ENCODE results near the gene FOXO6. TPM values are rescaled to one million over a fixed set of nuclear protein-coding genes. Genes with fewer than 3 reads are reported as not detected.

Gene FOXO6
- total RNA-seq, 1 donor from 2014 or later = not detected

DNA sequence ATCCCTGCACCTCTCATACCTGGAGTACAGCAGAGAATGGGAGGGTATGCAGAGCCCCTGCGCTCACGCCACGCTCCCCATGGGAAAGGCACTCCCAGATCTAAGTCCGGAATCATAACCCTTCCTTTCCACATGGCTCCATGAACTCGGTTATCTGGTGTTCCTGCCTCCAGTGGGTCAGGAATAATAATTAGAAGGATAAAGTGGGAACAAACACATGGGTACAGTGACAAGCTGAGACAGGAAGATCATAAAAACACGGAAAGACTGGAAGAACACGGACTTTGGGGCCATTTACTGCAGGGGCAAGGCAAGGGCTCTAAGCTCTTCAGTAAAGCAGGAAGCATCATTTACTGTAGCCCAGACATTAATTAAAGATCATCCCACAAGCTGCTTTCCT lies 48.6 kb downstream of the FOXO6 start:
- no peak for ATAC-seq

DNA sequence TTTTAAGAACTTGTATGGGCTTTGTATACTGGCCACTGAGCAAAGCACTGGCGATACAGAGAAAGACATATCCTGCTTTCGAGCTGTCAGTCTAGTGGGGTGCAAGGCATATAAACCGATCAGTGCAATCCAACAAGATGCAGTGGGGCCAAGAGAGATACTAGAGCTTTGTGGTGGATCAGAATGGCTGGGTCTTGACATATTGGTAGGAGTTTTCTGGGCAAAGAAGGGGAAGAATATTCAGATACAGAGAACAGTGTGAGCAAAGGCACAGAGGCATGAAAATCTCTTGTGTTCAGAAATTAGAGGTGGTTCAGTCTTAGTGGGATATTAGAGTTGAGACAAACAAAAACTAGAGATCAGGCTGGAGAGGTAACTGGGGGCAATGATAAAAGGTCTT lies 49.2 kb downstream of the FOXO6 start:
- ATAC-seq = no peak

DNA sequence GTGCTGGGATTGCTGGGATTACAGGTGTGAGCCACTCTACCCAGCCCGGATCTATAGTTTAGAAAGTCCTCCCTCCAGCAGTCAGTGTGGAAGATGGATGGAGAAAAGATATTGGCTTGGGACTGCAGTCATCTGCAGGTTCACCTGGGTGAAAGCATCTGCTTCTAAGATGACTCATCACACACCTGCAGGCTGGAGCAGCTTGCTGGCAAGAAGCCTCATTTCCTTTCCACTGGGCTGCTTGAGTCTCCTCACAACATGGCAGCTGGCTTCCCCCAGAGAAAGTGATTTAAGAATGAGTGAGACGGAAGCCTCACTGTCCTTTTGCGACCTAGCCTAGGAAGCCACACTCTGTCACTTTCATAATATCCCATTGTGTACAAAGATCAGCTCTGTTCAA lies 50.0 kb downstream of the FOXO6 start:
- no peak for ATAC-seq

DNA sequence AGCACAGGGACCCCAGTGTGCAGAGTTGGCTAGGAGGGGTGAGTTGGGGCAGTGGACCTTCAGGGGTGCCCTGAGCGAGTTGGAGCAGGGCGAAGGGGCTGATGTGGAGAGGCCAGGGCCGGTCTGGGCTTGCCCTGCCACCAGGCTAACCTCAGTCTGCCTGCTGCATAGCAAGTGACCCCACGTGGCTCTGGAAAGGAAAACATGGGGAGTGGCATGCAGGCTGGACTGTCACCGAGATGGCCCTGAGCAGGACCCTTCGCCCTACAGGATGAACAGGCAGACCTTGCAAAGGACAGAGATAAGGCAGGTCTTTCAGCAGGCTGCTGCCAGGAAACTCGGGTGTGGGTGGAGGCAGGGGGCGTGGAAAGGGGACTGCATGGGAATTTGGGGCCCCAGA lies 51.5 kb downstream of the FOXO6 start:
- ATAC-seq = no peak

DNA sequence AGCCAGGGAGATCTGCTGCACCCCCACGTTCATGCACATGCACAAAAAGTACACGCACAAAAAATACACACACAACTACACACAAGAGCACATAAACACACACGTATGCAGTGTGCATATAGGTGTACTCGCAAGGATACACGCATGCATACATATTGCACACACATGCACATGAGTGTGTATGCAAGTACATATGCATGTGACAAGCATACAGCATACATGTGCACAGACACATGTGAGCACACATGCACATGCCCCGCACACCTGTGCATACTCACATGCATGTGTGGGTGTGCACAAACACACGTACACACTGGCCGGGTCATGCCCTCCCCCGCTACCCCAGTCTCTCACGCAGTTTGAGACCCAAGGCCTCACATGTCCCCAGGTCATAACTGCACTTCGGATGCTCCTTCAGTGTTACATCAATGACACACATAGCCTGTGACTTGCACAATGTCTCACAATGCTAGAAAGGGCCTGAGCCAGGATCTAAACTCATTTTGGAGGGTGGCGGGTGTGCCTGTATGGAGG lies 52.6 kb downstream of the FOXO6 start:
- ATAC-seq = no peak

DNA sequence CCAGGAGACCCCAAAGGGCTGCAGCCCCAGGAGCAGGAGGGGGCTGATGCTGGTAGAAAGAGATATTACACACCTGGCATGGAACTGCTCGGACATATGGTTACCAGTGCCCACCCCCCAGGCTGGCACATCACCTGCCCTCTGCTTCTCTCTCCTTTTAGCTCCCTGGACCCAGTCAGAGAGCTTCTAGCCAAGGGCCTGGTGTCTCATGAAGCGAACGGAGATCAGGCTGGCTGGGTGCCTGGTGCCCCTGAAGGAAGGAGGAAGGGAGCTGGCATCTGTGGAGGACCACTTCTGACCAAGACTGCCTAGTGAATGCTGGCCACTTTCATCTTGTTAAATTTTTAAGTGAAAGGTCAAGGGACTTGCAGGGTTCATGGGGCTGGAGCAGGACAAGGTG lies 53.1 kb downstream of the FOXO6 start:
- no peak for ATAC-seq

DNA sequence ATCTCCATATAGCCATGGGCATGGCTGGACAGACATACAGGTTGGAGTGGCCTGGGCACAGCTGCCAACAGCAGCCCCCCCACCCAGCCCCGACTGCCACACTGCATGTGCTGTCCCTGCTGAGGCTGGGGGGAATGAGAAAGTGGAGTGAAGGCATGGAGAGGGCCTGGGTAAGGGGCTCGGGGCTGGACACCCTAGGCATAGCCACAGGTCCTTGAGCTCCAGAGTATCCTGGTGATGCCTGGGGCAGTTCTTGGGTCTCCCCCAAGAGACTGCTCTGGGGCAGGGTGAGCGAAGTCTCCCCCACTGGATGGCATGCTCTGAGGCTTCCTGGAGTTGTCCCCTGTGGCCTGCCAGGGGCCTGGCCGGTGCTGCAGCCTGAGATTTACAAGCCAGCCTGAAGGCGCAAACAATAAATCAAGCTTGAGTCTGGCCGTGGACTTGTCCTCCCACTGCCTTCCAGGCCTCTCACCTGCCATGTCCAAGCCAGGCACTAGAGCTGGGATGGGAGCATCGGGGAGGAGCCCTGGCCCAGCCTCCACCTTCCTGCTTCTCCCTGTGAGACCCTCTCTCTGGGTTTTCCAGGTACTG lies 53.6 kb downstream of the FOXO6 start:
- no peak for ATAC-seq

DNA sequence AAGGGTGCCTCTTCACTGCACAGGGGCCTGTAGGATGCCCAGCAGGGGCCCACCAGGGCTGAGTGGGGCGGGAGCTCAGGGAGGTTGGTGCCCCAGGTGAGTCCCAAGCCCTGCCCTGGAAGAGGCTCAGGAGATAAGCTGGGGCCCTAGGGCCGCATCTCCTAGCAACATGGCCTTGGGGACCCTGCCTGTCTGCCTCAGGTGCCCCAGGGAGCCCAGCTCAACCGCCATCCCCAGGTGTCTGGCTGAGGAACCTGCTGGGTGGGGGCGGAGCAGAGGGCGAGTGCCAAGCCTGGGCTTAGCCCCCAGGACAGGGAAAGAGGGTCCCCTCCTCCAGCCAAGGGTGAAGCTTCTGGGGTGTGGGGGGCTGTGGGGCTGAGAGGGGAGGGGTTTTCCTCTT lies 54.8 kb downstream of the FOXO6 start:
- ATAC-seq = no peak

DNA sequence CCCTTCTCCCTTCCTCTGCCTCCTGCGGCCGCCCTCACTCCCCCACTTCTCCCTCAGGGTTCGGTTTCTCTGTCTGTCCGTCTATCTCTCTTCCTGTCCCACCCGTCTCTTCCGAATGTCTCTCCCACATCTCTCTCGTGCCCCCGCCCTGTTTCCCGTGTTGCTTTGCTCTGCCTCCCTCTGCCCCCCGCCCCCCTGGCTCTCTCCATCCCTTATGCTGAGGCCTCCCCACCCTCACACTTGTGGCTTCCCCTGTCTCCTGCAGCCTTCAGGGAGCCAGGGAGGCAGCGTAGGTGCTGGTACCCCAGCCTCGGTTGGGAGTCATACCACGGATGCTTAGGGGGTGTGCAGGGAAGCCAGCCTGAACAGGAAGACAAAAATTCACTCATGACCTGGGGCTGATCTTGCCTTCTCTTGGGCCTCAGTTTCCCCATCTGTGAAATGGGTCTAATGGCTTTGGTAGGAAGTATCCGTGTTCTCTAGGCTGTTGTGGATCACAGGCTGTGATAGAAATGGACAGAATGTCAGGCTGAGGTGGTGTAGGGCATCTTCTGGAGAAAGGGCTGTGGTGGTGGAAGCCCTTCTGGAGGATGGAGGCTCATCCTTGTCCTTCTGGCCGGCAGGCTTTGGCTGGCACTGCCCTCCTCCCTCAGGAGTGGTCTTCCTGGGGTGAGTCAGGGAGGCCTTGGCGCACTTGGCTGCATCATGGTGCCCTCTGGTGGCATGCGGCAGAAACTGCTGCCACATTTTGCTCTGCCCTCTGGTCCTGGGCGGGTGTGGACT lies 55.5 kb downstream of the FOXO6 start:
- ATAC-seq = peak; percentile 24

DNA sequence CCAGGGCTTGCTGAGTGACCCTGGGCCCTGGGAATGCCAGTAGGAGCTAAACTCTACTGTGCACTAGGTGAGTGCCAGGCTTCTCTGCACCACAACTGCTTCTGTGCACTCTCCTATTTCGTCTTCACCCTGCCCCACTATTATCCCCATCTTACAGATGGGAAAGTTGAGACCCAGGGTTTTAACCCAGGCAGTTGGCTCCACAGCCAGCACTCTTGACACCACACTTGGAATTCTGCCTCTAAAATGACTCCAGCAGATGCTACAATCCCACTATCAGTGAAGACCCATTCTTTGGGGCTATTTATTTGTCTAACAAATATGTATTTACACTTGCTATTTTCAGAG lies 56.1 kb downstream of the FOXO6 start:
- ATAC-seq = no peak

DNA sequence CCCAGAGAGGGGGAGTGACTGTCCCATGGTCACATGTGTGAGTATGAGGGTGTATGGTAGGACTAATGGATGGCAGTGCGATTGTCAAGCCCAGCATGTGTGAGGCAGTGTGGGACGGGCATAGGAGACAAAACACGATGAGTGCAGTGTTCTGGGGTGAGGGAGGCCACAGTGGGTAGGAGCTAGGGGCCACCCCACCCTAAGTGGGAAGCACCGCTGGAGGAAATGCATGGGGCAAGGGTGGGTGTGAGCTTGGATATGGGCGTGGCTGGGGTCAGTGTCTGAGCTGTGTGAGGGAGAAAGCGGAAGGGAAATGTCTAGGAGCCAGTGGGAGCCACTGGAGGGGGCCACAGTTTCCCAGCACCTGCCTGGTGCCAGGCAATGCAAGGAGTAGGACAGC lies 56.5 kb downstream of the FOXO6 start:
- no peak for ATAC-seq

DNA sequence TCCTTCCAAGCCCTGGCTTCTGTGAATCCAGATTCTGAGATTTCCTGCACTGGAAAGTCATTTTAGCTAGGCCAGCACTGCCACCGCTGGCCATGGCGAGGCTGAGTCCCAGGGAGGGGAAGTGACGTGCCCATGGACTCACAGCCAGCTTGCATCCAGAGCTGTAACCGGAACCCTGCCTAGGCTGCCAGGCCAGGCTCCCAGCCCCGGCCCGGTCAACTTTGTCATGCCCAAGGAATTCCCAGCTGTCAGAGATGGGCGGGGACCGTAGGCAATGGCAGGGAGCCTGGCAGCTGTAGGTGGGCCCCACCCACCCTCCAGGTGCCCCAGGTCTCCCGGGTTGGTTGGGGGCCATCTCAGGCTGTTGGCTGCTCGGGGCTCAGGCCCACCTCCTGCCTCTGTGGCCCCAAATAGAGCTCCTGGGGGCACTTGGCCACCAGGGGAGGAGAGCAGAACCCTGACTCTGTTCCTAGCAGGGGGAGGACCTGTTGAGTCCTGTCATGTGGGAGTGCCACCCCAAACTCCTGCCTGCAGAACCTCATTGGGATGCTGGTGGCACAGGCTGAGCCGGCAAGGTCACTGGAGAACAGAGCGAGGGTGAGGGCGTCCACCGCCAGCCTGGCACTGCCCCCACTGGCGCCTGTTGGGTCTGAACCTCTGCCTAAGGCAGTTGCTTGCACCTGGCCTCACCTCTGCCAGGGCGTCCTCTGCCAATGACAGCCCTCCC lies 57.8 kb downstream of the FOXO6 start:
- ATAC-seq = peak; percentile 86

DNA sequence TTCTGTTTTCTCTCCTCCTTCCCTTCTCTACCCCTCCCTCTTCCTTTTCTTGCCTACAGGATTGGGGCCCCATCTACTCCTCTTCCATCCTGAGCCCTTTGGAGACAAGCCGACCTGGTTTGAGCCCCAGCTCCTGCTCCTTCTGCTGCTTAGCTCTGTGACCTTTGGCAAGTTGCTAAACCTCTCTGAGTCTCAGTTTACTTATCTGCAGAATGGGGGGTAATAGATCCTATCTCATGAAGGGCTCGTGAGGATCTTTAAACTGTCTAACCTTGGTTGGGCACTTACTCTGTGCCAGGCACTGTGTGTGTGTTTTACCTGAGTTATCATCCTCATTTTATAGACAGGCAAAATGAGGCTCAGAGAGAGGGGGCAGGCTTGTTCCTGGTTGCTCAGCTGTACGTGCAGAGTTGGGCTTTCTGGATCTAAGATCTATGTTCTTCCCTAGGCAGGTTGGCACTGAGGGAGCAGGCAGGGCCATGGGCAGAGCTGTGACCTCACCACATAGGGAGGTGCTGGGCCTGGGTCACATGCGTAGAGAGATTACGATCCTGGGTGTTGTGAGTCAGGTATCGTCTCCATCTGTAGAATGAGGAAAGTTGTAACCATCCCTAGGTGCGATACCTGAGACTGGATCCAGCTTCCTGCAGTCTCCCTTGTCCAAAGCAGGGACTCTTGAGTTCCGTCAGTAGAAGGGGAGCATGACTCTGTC lies 58.5 kb downstream of the FOXO6 start:
- peak; percentile 65 for ATAC-seq

DNA sequence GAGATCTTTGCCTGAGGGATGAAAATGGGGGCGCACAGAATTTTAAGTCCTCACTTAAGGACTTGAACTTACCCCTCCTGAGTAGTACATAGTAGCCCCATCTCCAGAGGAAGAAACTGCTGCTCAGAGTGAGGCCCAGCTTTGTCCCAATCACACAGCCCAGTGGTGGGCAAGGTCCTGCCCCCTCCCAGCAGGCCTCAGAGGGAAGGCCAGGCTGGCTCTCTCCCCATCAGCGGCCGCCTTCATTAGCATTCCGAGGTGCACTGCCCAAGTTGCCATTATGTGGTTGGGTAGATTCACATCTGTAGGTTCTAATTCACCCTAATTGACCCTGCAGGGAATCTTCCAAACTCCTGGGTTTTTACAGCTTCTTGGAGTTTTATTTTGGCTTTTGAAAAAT lies 59.1 kb downstream of the FOXO6 start:
- no peak for ATAC-seq

DNA sequence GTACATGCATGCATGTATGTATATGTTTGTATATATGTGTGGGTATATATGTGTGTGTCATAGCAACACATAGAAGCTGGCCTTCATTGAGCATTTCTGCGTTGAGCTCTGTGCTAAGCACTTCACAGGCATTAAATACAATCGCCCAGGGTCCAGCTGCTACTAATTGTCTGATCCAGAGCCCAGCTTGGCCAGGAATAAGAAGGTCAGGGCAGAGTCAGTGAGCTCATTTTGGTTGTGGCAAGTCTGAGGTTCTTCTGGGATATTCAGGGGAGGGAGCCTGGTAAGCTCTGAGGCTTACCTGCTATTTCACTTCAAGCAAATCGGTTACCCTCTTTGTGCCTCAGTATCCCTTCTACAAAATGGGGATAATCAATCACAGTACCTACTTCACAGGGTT lies 59.6 kb downstream of the FOXO6 start:
- no peak for ATAC-seq

DNA sequence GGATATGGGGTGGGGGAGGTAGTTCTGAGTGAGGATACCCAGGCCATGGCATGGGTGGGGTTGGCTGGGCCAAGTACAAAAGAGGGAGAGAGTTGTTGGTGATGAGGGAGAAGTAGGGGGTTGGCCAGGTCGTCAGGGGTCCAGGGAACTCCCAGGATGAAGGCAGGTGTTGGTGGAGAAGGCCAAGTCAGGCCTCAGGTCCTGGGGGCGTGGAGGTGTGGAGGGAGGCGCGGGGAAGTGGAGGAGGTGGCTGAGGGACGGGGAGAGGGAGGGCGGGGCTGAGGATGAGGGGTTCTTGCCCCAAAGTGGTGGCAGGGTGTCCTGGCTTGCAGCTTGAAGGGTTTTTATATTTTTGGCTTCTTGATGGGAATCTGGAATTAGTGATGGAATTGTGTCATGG lies 61.1 kb downstream of the FOXO6 start:
- ATAC-seq = no peak

DNA sequence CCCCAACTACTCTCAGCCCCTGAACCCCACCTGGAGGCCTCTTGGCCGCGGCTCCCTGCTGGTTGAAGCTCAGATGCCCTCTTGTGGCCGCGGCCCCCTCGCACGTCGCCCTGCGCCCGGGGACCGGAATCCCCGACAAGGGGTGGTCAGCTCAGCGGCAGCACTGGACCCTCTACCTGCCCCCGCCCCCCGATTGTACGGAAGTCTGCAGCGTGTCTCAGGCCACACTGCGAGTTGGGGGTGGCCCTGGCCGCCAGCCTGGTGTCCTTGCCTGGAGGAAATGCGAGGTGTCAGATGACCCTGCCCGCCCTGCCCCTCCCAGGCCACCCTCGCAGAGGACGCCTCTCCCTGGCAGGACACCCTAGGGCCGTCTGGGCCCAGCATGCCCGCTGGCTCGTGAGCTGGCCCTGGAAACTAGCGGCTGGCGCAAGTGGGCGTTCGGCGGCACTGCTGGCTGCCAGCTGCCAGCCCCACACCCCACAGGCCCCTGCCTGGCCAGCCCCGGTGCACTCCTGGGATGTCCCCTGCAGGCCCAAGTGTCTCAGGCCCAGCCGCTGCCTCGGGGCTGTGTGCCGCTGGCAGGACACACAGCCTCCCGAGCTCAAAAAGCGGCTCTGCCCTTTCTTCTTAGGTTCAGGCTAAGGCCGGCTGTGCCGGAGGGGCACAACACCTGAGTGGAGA lies 62.4 kb downstream of the FOXO6 start:
- ATAC-seq = no peak

DNA sequence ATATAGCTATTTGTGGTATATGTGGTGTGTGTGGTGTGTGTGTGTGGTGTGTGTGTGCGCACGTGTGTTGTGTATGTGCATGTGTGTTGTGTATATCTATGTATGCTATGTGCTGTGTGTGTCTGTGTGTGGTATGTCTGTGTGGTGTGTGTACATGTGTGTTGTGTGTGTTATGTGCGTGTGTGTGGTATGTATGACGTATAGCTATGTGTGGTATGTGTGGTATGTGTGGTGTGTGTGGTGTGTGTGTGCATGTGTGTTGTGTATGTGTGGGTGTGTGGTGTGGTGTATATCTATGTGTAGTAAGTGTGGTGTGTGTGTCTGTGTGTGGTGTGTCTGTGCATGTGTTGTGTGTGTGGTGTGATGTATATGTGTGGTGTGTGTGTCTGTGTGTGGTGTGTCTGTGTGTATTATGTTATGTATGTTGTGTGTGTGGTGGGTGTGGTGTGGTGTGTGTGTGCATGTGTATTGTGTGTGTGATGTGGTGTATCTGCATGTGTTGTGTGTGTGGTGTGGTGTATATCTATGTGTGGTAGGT lies 63.4 kb downstream of the FOXO6 start:
- ATAC-seq = no peak

DNA sequence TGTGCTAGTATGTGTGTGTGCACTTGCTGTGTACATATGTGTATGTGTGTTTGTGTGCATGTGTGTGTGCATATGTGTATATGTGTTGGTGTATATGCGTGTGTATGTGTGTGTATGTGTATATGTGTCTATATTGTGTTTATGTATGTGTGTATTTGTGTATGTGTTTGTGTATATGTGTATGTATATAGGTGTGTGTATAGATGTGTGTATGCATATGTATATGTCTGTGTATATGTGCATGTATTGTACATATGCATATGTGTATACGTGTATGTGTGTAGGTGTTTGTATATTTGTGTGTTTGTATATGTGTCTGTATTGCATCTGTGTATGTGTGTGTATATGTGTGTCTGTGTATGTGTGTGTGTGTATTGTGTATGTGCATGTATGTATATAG lies 64.1 kb downstream of the FOXO6 start:
- ATAC-seq = no peak

DNA sequence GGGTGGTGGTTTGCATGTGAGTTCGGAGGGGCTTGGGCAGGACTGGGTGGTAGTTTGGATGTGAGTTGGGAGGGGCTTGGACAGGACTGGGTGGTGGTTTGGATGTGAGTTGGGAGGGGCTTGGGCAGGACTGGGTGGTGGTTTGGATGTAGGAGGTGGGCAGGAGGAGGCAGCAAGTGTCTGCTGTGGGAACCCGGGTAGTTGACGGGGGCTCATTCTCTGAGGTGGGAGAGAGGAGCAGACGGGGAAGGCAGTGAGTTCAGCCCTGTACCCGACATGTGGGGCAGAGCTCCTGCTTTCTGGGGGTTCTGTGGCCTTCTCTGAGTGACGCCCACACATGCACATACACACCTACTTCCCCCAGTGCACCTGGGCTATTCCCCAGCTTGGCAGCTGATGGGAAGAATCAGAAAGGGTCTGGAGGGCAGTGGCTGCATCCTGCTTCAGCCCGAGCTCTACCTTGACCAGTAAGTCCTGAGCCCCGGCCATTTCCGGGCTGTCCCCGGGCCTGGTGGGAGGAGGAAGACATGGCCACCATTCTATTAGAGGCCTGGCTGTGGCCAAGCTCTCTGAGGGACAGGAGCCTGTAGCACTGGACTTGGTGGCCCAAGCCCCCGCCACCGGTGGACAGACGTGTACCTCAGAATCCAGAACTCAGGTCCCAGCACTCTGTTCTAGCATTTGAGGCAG lies 65.1 kb downstream of the FOXO6 start:
- no peak for ATAC-seq

DNA sequence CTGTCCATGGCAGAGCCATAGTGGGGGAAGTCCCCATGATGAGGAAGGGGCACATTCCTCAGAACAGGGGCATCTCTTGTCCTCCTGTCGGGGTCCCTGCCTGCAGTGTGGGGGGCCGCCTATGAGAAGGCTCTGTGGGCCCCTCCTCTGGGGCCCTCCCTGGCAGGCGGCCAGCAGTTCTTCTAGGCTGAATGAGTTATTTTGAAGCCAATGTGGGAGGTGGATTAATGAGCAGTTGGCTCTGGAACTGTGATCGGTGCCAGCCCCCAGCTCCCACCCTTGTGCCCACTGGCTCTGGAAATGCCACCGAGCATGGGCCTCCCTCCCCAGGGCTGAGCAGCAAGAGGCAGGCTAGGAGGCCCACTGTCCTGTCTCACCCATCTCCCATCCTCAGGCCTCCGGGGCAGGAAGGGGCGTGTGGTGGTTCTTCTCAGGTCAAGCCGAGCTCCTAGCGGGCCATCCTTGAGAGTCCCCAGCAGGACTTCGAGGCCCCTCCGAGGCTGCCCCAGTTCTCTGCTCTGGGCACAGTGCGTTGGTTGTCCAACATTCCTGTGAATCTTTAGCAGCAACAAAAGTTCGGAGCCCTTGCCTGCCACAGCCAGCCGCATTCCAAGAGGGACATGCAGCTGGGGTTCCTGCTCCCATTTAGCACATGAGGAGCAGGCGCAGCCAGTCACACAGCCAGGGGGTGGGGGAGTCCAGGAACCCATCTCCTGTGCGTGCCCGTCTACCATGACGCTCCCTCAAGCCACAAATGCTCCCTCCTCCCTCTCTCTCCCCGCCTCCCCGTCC lies 66.1 kb downstream of the FOXO6 start:
- ATAC-seq = no peak

All from esophagus mucosa (tissue), 1 donor.